Calu3 (cell line): Measurements from ENCODE around the gene NDUFAF7. TPM values are rescaled to one million over a fixed set of nuclear protein-coding genes. Genes with fewer than 3 reads are reported as not detected.
"Not testable (repeated sequence)": the region's sequence is repeated elsewhere in the genome, so short reads cannot be mapped to it uniquely, and the experiment has no call there.

Experiments
- BruUV-seq: library from RNA; stranded (reverse); fragments of 400-500 nt; replicated peaks from 2 replicates; lab custom pipeline; 2021; lab: Mats Ljungman, UMichigan
- CTCF ChIA-PET: fragments of 300-600 bp; sonication (Branson Sonifier 250); formaldehyde crosslinking; loops from one replicate; lab custom pipeline; 2022; ENCODE audit warnings: antibody characterized with exemption; lab: Charles Lee
- DNase-seq: peaks from one replicate; pipeline ENCODE4 v3.0.0; 2022
- H3K27ac Mint-ChIP-seq: one replicate; pipeline ENCODE4 v1.8.0; 2022; ENCODE audit warnings: mixed read lengths; ENCODE audit not compliant: unreplicated experiment
- H3K27me3 Mint-ChIP-seq: one replicate; pipeline ENCODE4 v1.8.0; 2022; ENCODE audit warnings: mixed read lengths; ENCODE audit not compliant: unreplicated experiment
- H3K36me3 Mint-ChIP-seq: one replicate; pipeline ENCODE4 v1.8.0; 2022; ENCODE audit warnings: mild to moderate bottlenecking, moderate library complexity, mixed read lengths; ENCODE audit not compliant: insufficient read depth, unreplicated experiment
- H3K4me1 Mint-ChIP-seq: one replicate; pipeline ENCODE4 v1.8.0; 2022; ENCODE audit warnings: mild to moderate bottlenecking, low read depth, mixed read lengths; ENCODE audit not compliant: unreplicated experiment
- H3K4me3 Mint-ChIP-seq: one replicate; pipeline ENCODE4 v1.8.0; 2022; ENCODE audit warnings: mild to moderate bottlenecking, low read depth, moderate library complexity, mixed read lengths; ENCODE audit not compliant: unreplicated experiment
- H3K9me3 Mint-ChIP-seq: one replicate; pipeline ENCODE4 v1.8.0; 2022; ENCODE audit warnings: low read depth, mixed read lengths; ENCODE audit not compliant: unreplicated experiment
- CTCF ChIP-seq: fragments of 200-600 bp; IDR thresholded peaks from one replicate; pipeline ENCODE4 v1.8.0; 2022; ENCODE audit warnings: antibody characterized with exemption; ENCODE audit not compliant: unreplicated experiment
- intact Hi-C: fragments of 100-400 bp; cut with micrococcal nuclease; formaldehyde crosslinking; loops from one replicate; pipeline ENCODE4 v1.10.0; 2022; ENCODE audit not compliant: unreplicated experiment
- total RNA-seq: library from RNA; stranded (reverse); gene quantifications from 2 replicates; pipeline ENCODE4 v1.2.3, GENCODE V29; 2022

NDUFAF7 gene
- total RNA-seq, 1 experiment from 2014 or later: 22.3 TPM

GRCh38 chr2:37201766-37202165, 29.7 kb upstream of the NDUFAF7 start:
- BruUV-seq: no TSS peak
- no peak for DNase-seq
- CTCF ChIA-PET: no interaction called here
- no peak for TF ChIP-seq CTCF
- Mint-ChIP-seq H3K27ac (no peak overlapping the region), H3K36me3 (peaks cover 66% of the 10 kb centered on the region), H3K4me3 (no peak overlapping the region), H3K27me3 (no peaks in the 10 kb centered on the region), H3K4me1 (no peaks in the 10 kb centered on the region), H3K9me3 (peaks cover 5% of the 10 kb centered on the region)
- intact Hi-C loops: no loop called here

GRCh38 chr2:37203708-37204107, 27.8 kb upstream of the NDUFAF7 start:
- H3K9me3 Mint-ChIP-seq: peaks cover 10% of the 10 kb centered on the region
- no peaks in the 10 kb centered on the region for H3K4me1 Mint-ChIP-seq
- peaks cover 68% of the 10 kb centered on the region for H3K36me3 Mint-ChIP-seq
- CTCF ChIA-PET: no interaction called here
- intact Hi-C loops: no loop called here
- BruUV-seq: no TSS peak
- TF ChIP-seq CTCF: no peak
- H3K4me3 Mint-ChIP-seq: no peak overlapping the region
- H3K27me3 Mint-ChIP-seq: no peaks in the 10 kb centered on the region
- DNase-seq: no peak
- H3K27ac Mint-ChIP-seq: no peak overlapping the region

GRCh38 chr2:37205071-37205661, 26.3 kb upstream of the NDUFAF7 start:
- H3K27me3 Mint-ChIP-seq, H3K27ac Mint-ChIP-seq: not testable (repeated sequence)

GRCh38 chr2:37205689-37206341, 25.6 kb upstream of the NDUFAF7 start:
- Mint-ChIP-seq H3K4me3 (no peak overlapping the region), H3K9me3 (peaks cover 10% of the 10 kb centered on the region), H3K27ac (no peak overlapping the region), H3K27me3 (no peaks in the 10 kb centered on the region), H3K4me1 (no peaks in the 10 kb centered on the region), H3K36me3 (peaks cover 74% of the 10 kb centered on the region)
- no peak for DNase-seq
- intact Hi-C loops: no loop called here
- no peak for TF ChIP-seq CTCF
- CTCF ChIA-PET: no interaction called here
- BruUV-seq: no TSS peak

More at GRCh38 chr2:37205071-37205661, 26.3 kb upstream of the NDUFAF7 start:
- peaks cover 10% of the 10 kb centered on the region for H3K9me3 Mint-ChIP-seq
- CTCF ChIA-PET, BruUV-seq, intact Hi-C loops, H3K4me3 Mint-ChIP-seq, H3K4me1 Mint-ChIP-seq, DNase-seq: not testable (repeated sequence)
- H3K36me3 Mint-ChIP-seq: peaks cover 74% of the 10 kb centered on the region

- CTCF ChIA-PET, BruUV-seq, H3K27ac Mint-ChIP-seq, DNase-seq, H3K27me3 Mint-ChIP-seq, H3K4me1 Mint-ChIP-seq, H3K4me3 Mint-ChIP-seq, intact Hi-C loops: not testable (repeated sequence)
- peaks cover 10% of the 10 kb centered on the region for H3K9me3 Mint-ChIP-seq
- peaks cover 80% of the 10 kb centered on the region for H3K36me3 Mint-ChIP-seq
Measured at GRCh38 chr2:37206760-37207159, 24.7 kb upstream of the NDUFAF7 start.
